Measurements from ENCODE around the gene DAAM2.

The DAAM2 gene

GRCh38 chr6:39913391-39913916, 121.3 kb downstream of the DAAM2 start:
- no peak for DNase-seq

- DNase-seq = no peak
Observed at GRCh38 chr6:39914239-39914638, 122.1 kb downstream of the DAAM2 start.

GRCh38 chr6:39915866-39916265, 123.7 kb downstream of the DAAM2 start:
- DNase-seq = no peak

- DNase-seq = no peak
Observed at GRCh38 chr6:39917329-39917728, 125.2 kb downstream of the DAAM2 start.

GRCh38 chr6:39917981-39918380, 125.8 kb downstream of the DAAM2 start:
- DNase-seq = no peak

- no peak for DNase-seq
Observed at GRCh38 chr6:39918831-39919230, 126.7 kb downstream of the DAAM2 start.

GRCh38 chr6:39920157-39920556, 128.0 kb downstream of the DAAM2 start:
- no peak for DNase-seq

- no peak for DNase-seq
Observed at GRCh38 chr6:39922821-39923220, 130.6 kb downstream of the DAAM2 start.

- no peak for DNase-seq
Observed at GRCh38 chr6:39923394-39923793, 131.2 kb downstream of the DAAM2 start.

GRCh38 chr6:39923861-39924260, 131.7 kb downstream of the DAAM2 start:
- DNase-seq = no peak

- no peak for DNase-seq
Observed at GRCh38 chr6:39924283-39924682, 132.1 kb downstream of the DAAM2 start.

- DNase-seq = no peak
Observed at GRCh38 chr6:39925191-39925930, 133.2 kb downstream of the DAAM2 start.

GRCh38 chr6:39925931-39926290, 133.7 kb downstream of the DAAM2 start:
- no peak for DNase-seq

GRCh38 chr6:39926668-39927067, 134.5 kb downstream of the DAAM2 start:
- no peak for DNase-seq

- no peak for DNase-seq
Observed at GRCh38 chr6:39927159-39927558, 135.0 kb downstream of the DAAM2 start.

GRCh38 chr6:39929039-39929732, 137.0 kb downstream of the DAAM2 start:
- no peak for DNase-seq

- no peak for DNase-seq
Observed at GRCh38 chr6:39929733-39930461, 137.7 kb downstream of the DAAM2 start.

- no peak for DNase-seq
Observed at GRCh38 chr6:39930540-39930939, 138.4 kb downstream of the DAAM2 start.

- no peak for DNase-seq
Observed at GRCh38 chr6:39931607-39932006, 139.4 kb downstream of the DAAM2 start.

- no peak for DNase-seq
Observed at GRCh38 chr6:39932386-39932910, 140.3 kb downstream of the DAAM2 start.

GRCh38 chr6:39933669-39934130, 141.5 kb downstream of the DAAM2 start:
- DNase-seq = no peak

GRCh38 chr6:39934131-39934757, 142.1 kb downstream of the DAAM2 start, which contains the start of gene MOCS1:
TSS of gene MOCS1 (minus strand) at chr6:39934462. CDS start at chr6:39934417, 45 bp downstream.
- peak; percentile 12 for DNase-seq

- DNase-seq = no peak
Observed at GRCh38 chr6:39935241-39935640, 143.1 kb downstream of the DAAM2 start.
